ENCODE results near the gene ZNF691. TPM values are rescaled to one million over a fixed set of nuclear protein-coding genes. Genes with fewer than 3 reads are reported as not detected.

ZNF691 gene
- polyA plus RNA-seq, 2 of the 4 experiments (the other 2 are of a cell fraction): 4.8 to 6.2 TPM

- DNase-seq (ENCODE audit: low read depth in 1 of 2, low spot score in 1 of 2): no peak
- Histone ChIP-seq H3K4me3 (no peak overlapping the region), H3K4me1 (no peaks in the 10 kb centered on the region), H3K4me2 (no peak overlapping the region), H3K9me3 (no peaks in the 10 kb centered on the region), H3K27ac (no peak overlapping the region)
- no peak for ATAC-seq
- POLR2A ChIA-PET: no interaction called here
- no peak for FAIRE-seq
- WGBS (ENCODE audit: missing lambda C conversion rate): 72% methylated on average over 11 of the region's 16 CpGs
- CTCF ChIA-PET: interaction anchor here (0.9 to 1.5 kb wide), 3 partner anchors 10 to 187 kb away, joined by 3 read pairs; no protein-coding TSS in a partner anchor
- TF ChIP-seq MAFK (IDR thresholded peaks at IDR 0.05; ENCODE audit: partially characterized antibody) (peak; percentile 91), EHF (CRISPR knock-in tag; IDR thresholded peaks at IDR 0.05) (no peak)
Observed at GRCh38 chr1:42886046-42886739, 39.8 kb downstream of the ZNF691 start.

GRCh38 chr1:42886800-42887199 lies 40.4 kb downstream of the ZNF691 start:
- WGBS (ENCODE audit: missing lambda C conversion rate): 80% methylated on average over 16 of the region's 21 CpGs
- no peak overlapping the region for H3K27ac ChIP-seq
- ChIA-PET POLR2A (no interaction called here), CTCF (interaction anchor here (1.3 to 1.5 kb wide), 3 partner anchors 10 to 187 kb away, joined by 3 read pairs; no protein-coding TSS in a partner anchor)
- DNase-seq (ENCODE audit: low read depth in 1 of 2, low spot score in 1 of 2) (no peak), FAIRE-seq (no peak), ATAC-seq (no peak)
- H3K4me2 ChIP-seq: no peak overlapping the region
- H3K4me1 ChIP-seq: no peaks in the 10 kb centered on the region
- TF ChIP-seq CBX8 (IDR thresholded peaks at IDR 0.05) (no peak), RNF2 (IDR thresholded peaks at IDR 0.05; ENCODE audit: borderline replicate concordance, low read depth) (no peak), HEYL (CRISPR knock-in tag; IDR thresholded peaks at IDR 0.05) (no peak), HOXA7 (CRISPR knock-in tag; IDR thresholded peaks at IDR 0.05) (no peak), MYC (IDR thresholded peaks at IDR 0.05; ENCODE audit: borderline replicate concordance, low read length) (no peak), ELK1 (IDR thresholded peaks at IDR 0.05; ENCODE audit: low read depth, low read length) (no peak), PHF8 (IDR thresholded peaks at IDR 0.05; ENCODE audit: borderline replicate concordance, low read depth) (no peak), RARB (CRISPR knock-in tag; IDR thresholded peaks at IDR 0.05) (no peak), FOSL2 (IDR thresholded peaks at IDR 0.05) (no peak), FOSL2 (CRISPR knock-in tag; IDR thresholded peaks at IDR 0.05) (no peak)
- H3K4me3 ChIP-seq: no peak overlapping the region
- no peaks in the 10 kb centered on the region for H3K9me3 ChIP-seq

GRCh38 chr1:42887366-42887765 lies 41.0 kb downstream of the ZNF691 start:
- 93% methylated on average over 8 of the region's 20 CpGs for WGBS (ENCODE audit: missing lambda C conversion rate)
- DNase-seq (ENCODE audit: low read depth in 1 of 2, low spot score in 1 of 2): no peak
- ChIA-PET POLR2A (no interaction called here), CTCF (interaction anchor here (1.3 to 1.5 kb wide), 3 partner anchors 10 to 186 kb away, joined by 3 read pairs; no protein-coding TSS in a partner anchor)
- Histone ChIP-seq H3K4me1 (no peaks in the 10 kb centered on the region), H3K9me3 (no peaks in the 10 kb centered on the region), H3K27ac (no peak overlapping the region), H3K4me2 (no peak overlapping the region), H3K4me3 (no peak overlapping the region)
- TF ChIP-seq ZSCAN20 (CRISPR knock-in tag; IDR thresholded peaks at IDR 0.05) (no peak), RAD21 (conservative IDR thresholded peaks at IDR 0.05 in 1 of 2, IDR thresholded peaks at IDR 0.05 in 1 of 2) (no peak), FOSB (CRISPR knock-in tag; IDR thresholded peaks at IDR 0.05) (no peak), RARB (CRISPR knock-in tag; IDR thresholded peaks at IDR 0.05) (no peak), CHD2 (IDR thresholded peaks at IDR 0.05; ENCODE audit: low read length, partially characterized antibody) (no peak), FOSL2 (IDR thresholded peaks at IDR 0.05) (no peak), FOSL2 (CRISPR knock-in tag; IDR thresholded peaks at IDR 0.05) (no peak), SMC3 (IDR thresholded peaks at IDR 0.05) (no peak), GATA3 (IDR thresholded peaks at IDR 0.05; ENCODE audit: borderline replicate concordance) (no peak), JUN (IDR thresholded peaks at IDR 0.05) (no peak), TFCP2L1 (CRISPR knock-in tag; IDR thresholded peaks at IDR 0.05) (no peak)
- no peak; a peak in 1 of 6 replicates for ATAC-seq
- no peak for FAIRE-seq

Measured in A549 (cell line).